Loucy (cell line): ENCODE data around the gene MEMO1.
"Not testable (repeated sequence)": the region's sequence is repeated elsewhere in the genome, so short reads cannot be mapped to it uniquely, and the experiment has no call there.

ENCODE experiments used
- H2AFZ ChIP-seq: fragments of 200-600 bp; sonication (generic); 2 replicates; pipeline ENCODE4 v1.6.0; 2016; ENCODE audit warnings: antibody characterized with exemption, mild to moderate bottlenecking, low read length, moderate library complexity
- H3F3A ChIP-seq: fragments of 200-600 bp; 2 replicates; pipeline ENCODE4 v1.6.0; 2016; ENCODE audit warnings: antibody characterized with exemption, low read depth, mild to moderate bottlenecking
- H3K27me3 ChIP-seq: fragments of 200-600 bp; sonication (generic); 2 replicates; pipeline ENCODE4 v1.6.1; 2014; ENCODE audit warnings: low read length, mild to moderate bottlenecking; ENCODE audit not compliant: insufficient read depth, poor library complexity, severe bottlenecking
- H3K36me3 ChIP-seq: fragments of 200-600 bp; sonication (generic); 2 replicates; pipeline ENCODE4 v1.6.1; 2016; ENCODE audit warnings: low read length; ENCODE audit not compliant: insufficient read depth
- H3K4me1 ChIP-seq: fragments of 200-600 bp; sonication (generic); 2 replicates; pipeline ENCODE4 v1.5.1; 2014; ENCODE audit warnings: low read length, mild to moderate bottlenecking; ENCODE audit not compliant: insufficient read depth, poor library complexity, severe bottlenecking
- H3K4me2 ChIP-seq: fragments of 200-600 bp; sonication (generic); 2 replicates; pipeline ENCODE4 v1.6.0; 2014; ENCODE audit warnings: antibody characterized with exemption, low read length, low read depth, mild to moderate bottlenecking; ENCODE audit not compliant: poor library complexity, severe bottlenecking
- H3K4me3 ChIP-seq: fragments of 200-600 bp; sonication (generic); 2 replicates; pipeline ENCODE4 v1.5.1; 2014; ENCODE audit warnings: low read length, mild to moderate bottlenecking, mixed read lengths; ENCODE audit not compliant: poor library complexity, severe bottlenecking
- H3K79me2 ChIP-seq: fragments of 200-600 bp; sonication (generic); 2 replicates; pipeline ENCODE4 v1.6.1; 2014; ENCODE audit warnings: low read length; ENCODE audit not compliant: insufficient read depth
- H3K9ac ChIP-seq: fragments of 200-600 bp; sonication (generic); 2 replicates; pipeline ENCODE4 v1.6.0; 2014; ENCODE audit warnings: mild to moderate bottlenecking, low read depth, low read length, moderate library complexity; ENCODE audit not compliant: poor library complexity, severe bottlenecking
- H3K9me2 ChIP-seq: fragments of 200-600 bp; sonication (generic); replicated peaks from 2 replicates; pipeline ENCODE4 v1.6.1; 2016; ENCODE audit warnings: low read depth, low read length, mixed read lengths
- H3K9me3 ChIP-seq: fragments of 200-600 bp; sonication (generic); 2 replicates; pipeline ENCODE4 v1.6.1; 2014; ENCODE audit warnings: mild to moderate bottlenecking, antibody characterized with exemption, low read length, low read depth; ENCODE audit not compliant: insufficient read depth
- H4K20me1 ChIP-seq: fragments of 200-600 bp; sonication (generic); 2 replicates; pipeline ENCODE4 v1.6.0; 2014; ENCODE audit warnings: antibody characterized with exemption, low read length, mild to moderate bottlenecking; ENCODE audit not compliant: insufficient read depth, poor library complexity, severe bottlenecking
- EZH2phosphoT487 ChIP-seq: fragments of 200-600 bp; IDR thresholded peaks from 2 replicates; pipeline ENCODE4 v1.6.1; 2018; ENCODE audit warnings: antibody characterized with exemption, mild to moderate bottlenecking, moderate library complexity, borderline replicate concordance
- TF ChIP-seq, protein P1 (sequence below): fragments of 200-600 bp; sonication (generic); conservative IDR thresholded peaks from 2 replicates; pipeline ENCODE4 v1.5.1; 2014; ENCODE audit warnings: mild to moderate bottlenecking, antibody characterized with exemption, low read length

Gene MEMO1

DNA sequence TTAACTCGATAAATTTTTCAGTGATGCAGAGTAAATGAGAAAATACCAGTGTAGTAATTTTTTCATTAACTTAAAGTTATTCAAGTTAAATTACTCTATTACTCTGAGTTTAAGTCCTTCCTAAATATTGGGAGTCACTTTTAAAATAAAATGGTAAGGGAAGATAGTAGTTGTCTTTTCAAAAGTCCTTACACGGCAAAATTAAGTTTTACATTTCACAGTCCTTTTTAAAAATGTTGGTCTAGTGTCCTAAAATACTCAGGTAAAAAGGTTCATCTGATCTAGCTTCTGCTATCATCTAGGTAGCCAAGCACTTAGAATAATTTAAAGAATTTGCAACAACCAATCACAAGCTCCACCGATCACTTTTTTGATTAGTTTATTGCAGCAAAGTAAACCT, 146.9 kb downstream of the MEMO1 start:
- Histone ChIP-seq H4K20me1 (no peaks in the 10 kb centered on the region), H3K9me3 (no peaks in the 10 kb centered on the region), H3F3A (no peaks in the 10 kb centered on the region), H3K36me3 (peaks cover 17% of the 10 kb centered on the region; the same call in 1 of the 2 replicates), H3K4me1 (no peaks in the 10 kb centered on the region), H3K4me3 (no peak overlapping the region), H3K9me2 (no peaks in the 10 kb centered on the region), H3K9ac (no peak overlapping the region), H2AFZ (no peak overlapping the region), H3K79me2 (no peaks in the 10 kb centered on the region), H3K27me3 (no peaks in the 10 kb centered on the region), H3K4me2 (no peak overlapping the region)
- TF ChIP-seq, protein P1, sequence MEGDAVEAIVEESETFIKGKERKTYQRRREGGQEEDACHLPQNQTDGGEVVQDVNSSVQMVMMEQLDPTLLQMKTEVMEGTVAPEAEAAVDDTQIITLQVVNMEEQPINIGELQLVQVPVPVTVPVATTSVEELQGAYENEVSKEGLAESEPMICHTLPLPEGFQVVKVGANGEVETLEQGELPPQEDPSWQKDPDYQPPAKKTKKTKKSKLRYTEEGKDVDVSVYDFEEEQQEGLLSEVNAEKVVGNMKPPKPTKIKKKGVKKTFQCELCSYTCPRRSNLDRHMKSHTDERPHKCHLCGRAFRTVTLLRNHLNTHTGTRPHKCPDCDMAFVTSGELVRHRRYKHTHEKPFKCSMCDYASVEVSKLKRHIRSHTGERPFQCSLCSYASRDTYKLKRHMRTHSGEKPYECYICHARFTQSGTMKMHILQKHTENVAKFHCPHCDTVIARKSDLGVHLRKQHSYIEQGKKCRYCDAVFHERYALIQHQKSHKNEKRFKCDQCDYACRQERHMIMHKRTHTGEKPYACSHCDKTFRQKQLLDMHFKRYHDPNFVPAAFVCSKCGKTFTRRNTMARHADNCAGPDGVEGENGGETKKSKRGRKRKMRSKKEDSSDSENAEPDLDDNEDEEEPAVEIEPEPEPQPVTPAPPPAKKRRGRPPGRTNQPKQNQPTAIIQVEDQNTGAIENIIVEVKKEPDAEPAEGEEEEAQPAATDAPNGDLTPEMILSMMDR, result no peak
- TF ChIP-seq EZH2phosphoT487, result no peak

DNA sequence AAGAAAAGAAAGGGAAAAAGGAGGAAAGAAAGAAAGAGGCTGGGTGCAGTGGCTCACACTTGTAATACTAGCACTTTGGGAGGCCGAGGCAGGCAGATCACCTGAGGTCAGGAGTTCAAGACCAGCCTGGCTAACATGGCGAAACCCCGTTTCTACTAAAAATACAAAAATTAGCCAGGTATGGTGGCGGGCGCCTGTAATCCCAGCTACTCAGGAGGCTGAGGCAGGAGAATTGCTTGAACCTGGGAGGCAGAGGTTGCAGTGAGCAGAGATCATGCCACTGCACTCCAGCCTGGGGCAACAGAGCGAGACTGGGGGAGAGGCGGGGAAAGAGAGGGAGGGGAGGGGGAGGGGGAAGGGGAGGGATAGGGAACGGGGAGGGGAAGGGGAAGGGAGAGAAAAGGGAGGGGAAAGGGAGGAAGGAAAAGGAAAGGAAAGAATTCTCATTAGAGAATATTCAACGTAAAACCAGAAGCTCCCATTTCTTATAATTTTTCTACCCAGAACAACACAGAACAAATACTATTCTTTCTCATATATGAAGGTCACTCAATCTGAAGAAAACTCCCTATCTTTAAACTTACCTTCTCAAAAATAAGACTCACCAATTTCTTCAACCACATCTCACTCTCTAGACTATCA, 147.7 kb downstream of the MEMO1 start:
- H3F3A ChIP-seq, H4K20me1 ChIP-seq, H2AFZ ChIP-seq, H3K4me2 ChIP-seq, H3K9me2 ChIP-seq, H3K4me3 ChIP-seq, H3K9ac ChIP-seq, H3K79me2 ChIP-seq, H3K9me3 ChIP-seq, H3K4me1 ChIP-seq, H3K27me3 ChIP-seq: not testable (repeated sequence)
- H3K36me3 ChIP-seq, result peaks cover 17% of the 10 kb centered on the region; the same call in 1 of the 2 replicates

DNA sequence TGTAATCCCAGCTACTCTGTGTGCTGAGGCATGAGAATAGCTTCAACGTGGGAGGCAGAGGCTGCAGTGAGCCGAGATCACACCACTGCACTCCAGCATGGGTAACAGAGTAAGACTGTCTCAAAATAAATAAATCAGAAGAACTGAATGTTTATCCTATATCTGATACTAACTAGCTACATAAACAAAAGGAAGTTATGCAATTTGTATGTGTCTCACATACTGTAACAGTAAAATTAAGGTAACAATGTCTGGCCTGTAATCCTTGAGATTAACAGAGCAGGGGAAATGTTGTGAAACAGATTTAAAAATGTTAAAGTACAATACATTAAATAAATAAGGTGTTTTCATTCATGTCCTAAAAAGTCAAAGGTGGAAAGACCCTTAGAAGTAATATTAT, 150.8 kb downstream of the MEMO1 start:
- Histone ChIP-seq H3K4me2 (no peak overlapping the region), H4K20me1 (no peaks in the 10 kb centered on the region), H3K36me3 (peaks cover 5% of the 10 kb centered on the region; the same call in 1 of the 2 replicates), H3K9ac (no peak overlapping the region), H3K9me2 (no peaks in the 10 kb centered on the region), H3K27me3 (no peaks in the 10 kb centered on the region), H3K4me1 (no peaks in the 10 kb centered on the region), H3K9me3 (no peaks in the 10 kb centered on the region), H2AFZ (no peak overlapping the region), H3F3A (no peaks in the 10 kb centered on the region), H3K79me2 (no peaks in the 10 kb centered on the region), H3K4me3 (no peak overlapping the region)
- no peak for TF ChIP-seq EZH2phosphoT487
- TF ChIP-seq, protein P1, result no peak

DNA sequence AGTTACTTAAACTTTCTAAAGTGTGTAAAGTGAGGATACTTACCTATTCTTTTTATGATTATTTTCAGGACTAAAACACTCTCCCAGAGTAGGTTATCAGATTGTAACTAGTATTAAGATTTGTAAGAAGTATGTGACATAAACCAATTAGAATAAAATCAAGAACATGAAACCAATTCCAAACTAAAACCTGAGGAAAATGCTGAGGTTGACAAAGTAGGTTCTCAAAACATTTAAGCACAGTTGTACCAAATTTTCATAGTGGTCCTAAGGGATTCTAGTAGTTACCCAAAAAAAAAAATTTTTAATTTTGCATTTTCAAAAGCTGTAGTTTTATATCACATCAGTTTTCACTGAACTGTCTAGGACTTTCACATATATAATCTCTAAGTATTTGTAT, 157.3 kb downstream of the MEMO1 start:
- Histone ChIP-seq H3K79me2 (no peaks in the 10 kb centered on the region), H3K36me3 (no peaks in the 10 kb centered on the region), H3K4me2 (no peak overlapping the region), H3K9me2 (no peaks in the 10 kb centered on the region), H3K9ac (no peak overlapping the region), H3K9me3 (no peaks in the 10 kb centered on the region), H3K4me1 (no peaks in the 10 kb centered on the region), H2AFZ (no peak overlapping the region), H3K27me3 (no peaks in the 10 kb centered on the region), H4K20me1 (no peaks in the 10 kb centered on the region), H3F3A (no peaks in the 10 kb centered on the region), H3K4me3 (no peak overlapping the region)
- no peak for TF ChIP-seq EZH2phosphoT487
- TF ChIP-seq, protein P1, result no peak

DNA sequence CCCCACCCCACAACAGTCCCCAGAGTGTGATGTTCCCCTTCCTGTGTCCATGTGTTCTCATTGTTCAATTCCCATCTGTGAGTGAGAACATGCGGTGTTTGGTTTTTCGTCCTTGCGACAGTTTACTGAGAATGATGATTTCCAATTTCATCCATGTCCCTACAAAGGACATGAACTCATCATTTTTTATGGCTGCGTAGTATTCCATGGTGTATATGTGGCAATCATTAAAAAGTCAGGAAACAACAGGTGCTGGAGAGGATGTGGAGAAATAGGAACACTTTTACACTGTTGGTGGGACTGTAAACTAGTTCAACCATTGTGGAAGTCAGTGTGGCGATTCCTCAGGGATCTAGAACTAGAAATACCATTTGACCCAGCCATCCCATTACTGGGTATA, 168.7 kb downstream of the MEMO1 start:
- H4K20me1 ChIP-seq, H3K4me3 ChIP-seq, H3K36me3 ChIP-seq, H3K79me2 ChIP-seq, H3K9ac ChIP-seq, H3K9me3 ChIP-seq, H2AFZ ChIP-seq, H3K4me2 ChIP-seq, H3F3A ChIP-seq, H3K27me3 ChIP-seq, H3K9me2 ChIP-seq, H3K4me1 ChIP-seq: not testable (repeated sequence)
